T-helper 2 cell treated with Interferon-gamma antibody and Interleukin-4, amounts not matched to agents 5 μg/mL and 100 μg/mL, for 36 hours (primary cell): ENCODE results near the gene SLC7A11.
"Not testable (repeated sequence)": the region's sequence is repeated elsewhere in the genome, so short reads cannot be mapped to it uniquely, and the experiment has no call there.

Experiments
- DNase-seq: peaks from one replicate; pipeline ENCODE4 v3.0.0; 2021; ENCODE audit warnings: low spot score
- H3K27ac Mint-ChIP-seq: one replicate; pipeline ENCODE4 v1.8.0; 2021; ENCODE audit warnings: mild to moderate bottlenecking, mixed read lengths
- H3K27me3 Mint-ChIP-seq: one replicate; pipeline ENCODE4 v1.8.0; 2021; ENCODE audit warnings: low read depth, mixed read lengths
- H3K36me3 Mint-ChIP-seq: one replicate; pipeline ENCODE4 v1.8.0; 2021; ENCODE audit warnings: low read depth, mixed read lengths
- H3K4me1 Mint-ChIP-seq: one replicate; pipeline ENCODE4 v1.8.0; 2021; ENCODE audit warnings: low read depth, mixed read lengths
- H3K4me3 Mint-ChIP-seq: one replicate; pipeline ENCODE4 v1.8.0; 2022; ENCODE audit warnings: mild to moderate bottlenecking, moderate library complexity, mixed read lengths
- H3K9me3 Mint-ChIP-seq: one replicate; pipeline ENCODE4 v1.8.0; 2021; ENCODE audit warnings: mixed read lengths

Gene SLC7A11

GRCh38 chr4:138216272-138216867 is 25.8 kb downstream of the SLC7A11 start:
- Mint-ChIP-seq H3K4me1 (no peaks in the 10 kb centered on the region), H3K4me3 (no peak overlapping the region), H3K36me3 (peaks cover 14% of the 10 kb centered on the region), H3K27ac (no peak overlapping the region), H3K27me3 (no peaks in the 10 kb centered on the region), H3K9me3 (no peaks in the 10 kb centered on the region)
- no peak for DNase-seq

GRCh38 chr4:138210576-138210975 is 31.6 kb downstream of the SLC7A11 start:
- H3K4me3 Mint-ChIP-seq, H3K4me1 Mint-ChIP-seq, H3K36me3 Mint-ChIP-seq, H3K27me3 Mint-ChIP-seq, H3K9me3 Mint-ChIP-seq, H3K27ac Mint-ChIP-seq, DNase-seq: not testable (repeated sequence)

- Mint-ChIP-seq H3K36me3 (peaks cover 6% of the 10 kb centered on the region), H3K27ac (no peak overlapping the region), H3K9me3 (no peaks in the 10 kb centered on the region), H3K4me1 (peaks cover 1% of the 10 kb centered on the region), H3K4me3 (no peak overlapping the region), H3K27me3 (no peaks in the 10 kb centered on the region)
- no peak for DNase-seq
These were observed 33.1 kb downstream of the SLC7A11 start for GRCh38 chr4:138209094-138209493.

GRCh38 chr4:138205531-138206233 is 36.5 kb downstream of the SLC7A11 start:
- Mint-ChIP-seq H3K36me3 (no peaks in the 10 kb centered on the region), H3K27ac (no peak overlapping the region)
- DNase-seq = no peak

GRCh38 chr4:138204507-138204906 is 37.6 kb downstream of the SLC7A11 start:
- H3K9me3 Mint-ChIP-seq = no peaks in the 10 kb centered on the region
- no peaks in the 10 kb centered on the region for H3K27me3 Mint-ChIP-seq
- H3K27ac Mint-ChIP-seq = no peak overlapping the region
- H3K4me1 Mint-ChIP-seq = peaks cover 5% of the 10 kb centered on the region
- H3K36me3 Mint-ChIP-seq = no peaks in the 10 kb centered on the region
- DNase-seq = no peak
- no peak overlapping the region for H3K4me3 Mint-ChIP-seq

More at GRCh38 chr4:138205531-138206233, 36.5 kb downstream of the SLC7A11 start:
- no peak overlapping the region for H3K4me3 Mint-ChIP-seq
- no peaks in the 10 kb centered on the region for H3K9me3 Mint-ChIP-seq
- no peaks in the 10 kb centered on the region for H3K27me3 Mint-ChIP-seq
- peaks cover 1% of the 10 kb centered on the region for H3K4me1 Mint-ChIP-seq

- Mint-ChIP-seq H3K36me3 (no peaks in the 10 kb centered on the region), H3K4me1 (peaks cover 4% of the 10 kb centered on the region), H3K27me3 (no peaks in the 10 kb centered on the region), H3K27ac (no peak overlapping the region), H3K4me3 (no peak overlapping the region), H3K9me3 (no peaks in the 10 kb centered on the region)
- no peak for DNase-seq
These were observed 39.5 kb downstream of the SLC7A11 start for GRCh38 chr4:138202686-138203085.

- no peak for DNase-seq
- no peak overlapping the region for H3K27ac Mint-ChIP-seq
- H3K36me3 Mint-ChIP-seq = no peaks in the 10 kb centered on the region
- H3K4me1 Mint-ChIP-seq = peaks cover 4% of the 10 kb centered on the region
- H3K27me3 Mint-ChIP-seq = no peaks in the 10 kb centered on the region
- no peak overlapping the region for H3K4me3 Mint-ChIP-seq
- no peaks in the 10 kb centered on the region for H3K9me3 Mint-ChIP-seq
These were observed 41.9 kb downstream of the SLC7A11 start for GRCh38 chr4:138200236-138200590.

- Mint-ChIP-seq H3K27me3 (no peaks in the 10 kb centered on the region), H3K4me3 (no peak overlapping the region), H3K4me1 (peaks cover 4% of the 10 kb centered on the region), H3K36me3 (no peaks in the 10 kb centered on the region), H3K9me3 (no peaks in the 10 kb centered on the region), H3K27ac (no peak overlapping the region)
- no peak for DNase-seq
These were observed 42.4 kb downstream of the SLC7A11 start for GRCh38 chr4:138199568-138200235.

- H3K4me3 Mint-ChIP-seq = no peak overlapping the region
- DNase-seq = no peak
- H3K4me1 Mint-ChIP-seq = peaks cover 4% of the 10 kb centered on the region
- H3K27ac Mint-ChIP-seq = no peak overlapping the region
- H3K9me3 Mint-ChIP-seq = no peaks in the 10 kb centered on the region
- peaks cover 5% of the 10 kb centered on the region for H3K36me3 Mint-ChIP-seq
- no peaks in the 10 kb centered on the region for H3K27me3 Mint-ChIP-seq
These were observed 46.0 kb downstream of the SLC7A11 start for GRCh38 chr4:138196153-138196552.

- no peaks in the 10 kb centered on the region for H3K9me3 Mint-ChIP-seq
- H3K4me3 Mint-ChIP-seq = no peak overlapping the region
- no peak overlapping the region for H3K27ac Mint-ChIP-seq
- no peaks in the 10 kb centered on the region for H3K27me3 Mint-ChIP-seq
- no peak for DNase-seq
- H3K4me1 Mint-ChIP-seq = no peaks in the 10 kb centered on the region
- peaks cover 5% of the 10 kb centered on the region for H3K36me3 Mint-ChIP-seq
These were observed 48.2 kb downstream of the SLC7A11 start for GRCh38 chr4:138193963-138194362.

GRCh38 chr4:138192113-138192512 is 50.0 kb downstream of the SLC7A11 start:
- Mint-ChIP-seq H3K4me1 (no peaks in the 10 kb centered on the region), H3K27ac (no peak overlapping the region), H3K4me3 (no peak overlapping the region), H3K9me3 (no peaks in the 10 kb centered on the region), H3K36me3 (peaks cover 5% of the 10 kb centered on the region), H3K27me3 (no peaks in the 10 kb centered on the region)
- no peak for DNase-seq

- H3K36me3 Mint-ChIP-seq = peaks cover 5% of the 10 kb centered on the region
- H3K9me3 Mint-ChIP-seq = no peaks in the 10 kb centered on the region
- no peak overlapping the region for H3K4me3 Mint-ChIP-seq
- DNase-seq = no peak
- no peak overlapping the region for H3K27ac Mint-ChIP-seq
- no peaks in the 10 kb centered on the region for H3K27me3 Mint-ChIP-seq
- H3K4me1 Mint-ChIP-seq = no peaks in the 10 kb centered on the region
These were observed 51.7 kb downstream of the SLC7A11 start for GRCh38 chr4:138190452-138190858.

GRCh38 chr4:138189206-138189605 is 52.9 kb downstream of the SLC7A11 start:
- DNase-seq = no peak
- H3K4me3 Mint-ChIP-seq = no peak overlapping the region
- no peak overlapping the region for H3K27ac Mint-ChIP-seq
- no peaks in the 10 kb centered on the region for H3K27me3 Mint-ChIP-seq
- no peaks in the 10 kb centered on the region for H3K9me3 Mint-ChIP-seq
- peaks cover 5% of the 10 kb centered on the region for H3K36me3 Mint-ChIP-seq
- no peaks in the 10 kb centered on the region for H3K4me1 Mint-ChIP-seq

- H3K9me3 Mint-ChIP-seq = no peaks in the 10 kb centered on the region
- peaks cover 1% of the 10 kb centered on the region for H3K36me3 Mint-ChIP-seq
- no peak for DNase-seq
- no peaks in the 10 kb centered on the region for H3K4me1 Mint-ChIP-seq
- H3K27me3 Mint-ChIP-seq = no peaks in the 10 kb centered on the region
- no peak overlapping the region for H3K4me3 Mint-ChIP-seq
- H3K27ac Mint-ChIP-seq = no peak overlapping the region
These were observed 53.6 kb downstream of the SLC7A11 start for GRCh38 chr4:138188406-138189084.
